GM19023 (cell line): ENCODE results near the gene OIP5.
"Not testable (repeated sequence)": the region's sequence is repeated elsewhere in the genome, so short reads cannot be mapped to it uniquely, and the experiment has no call there.

Source experiments
- ATAC-seq: cut with Tn5 transposase; IDR thresholded peaks from one replicate; pipeline ENCODE4 v1.9.1; 2021; ENCODE audit warnings: mild to moderate bottlenecking, moderate library complexity; ENCODE audit not compliant: unreplicated experiment

The OIP5 gene

GRCh38 chr15:41304149-41304770 lies 28.1 kb downstream of the OIP5 start:
- no peak for ATAC-seq

- ATAC-seq = no peak
Measured at GRCh38 chr15:41301587-41301986, 30.8 kb downstream of the OIP5 start.

- not testable (repeated sequence) for ATAC-seq
Measured at GRCh38 chr15:41301139-41301538, 31.3 kb downstream of the OIP5 start.

GRCh38 chr15:41292521-41292920 lies 39.9 kb downstream of the OIP5 start:
- no peak for ATAC-seq

- peak; percentile 75 for ATAC-seq
Measured at GRCh38 chr15:41291065-41291631, 41.2 kb downstream of the OIP5 start.

GRCh38 chr15:41289953-41290352 lies 42.4 kb downstream of the OIP5 start:
- no peak for ATAC-seq

GRCh38 chr15:41288464-41288863 lies 43.9 kb downstream of the OIP5 start:
- no peak for ATAC-seq

- ATAC-seq = no peak
Measured at GRCh38 chr15:41286665-41287333, 45.6 kb downstream of the OIP5 start.

- no peak for ATAC-seq
Measured at GRCh38 chr15:41285285-41285684, 47.1 kb downstream of the OIP5 start.

GRCh38 chr15:41284427-41285177 lies 47.8 kb downstream of the OIP5 start:
- ATAC-seq = no peak

GRCh38 chr15:41283653-41284426 lies 48.6 kb downstream of the OIP5 start:
- ATAC-seq = peak; percentile 99

- ATAC-seq = not testable (repeated sequence)
Measured at GRCh38 chr15:41282980-41283652, 49.3 kb downstream of the OIP5 start.

GRCh38 chr15:41282436-41282835 lies 50.0 kb downstream of the OIP5 start:
- not testable (repeated sequence) for ATAC-seq

- no peak for ATAC-seq
Measured at GRCh38 chr15:41281236-41281635, 51.2 kb downstream of the OIP5 start.

- ATAC-seq = no peak
Measured at GRCh38 chr15:41279535-41280283, 52.7 kb downstream of the OIP5 start.

GRCh38 chr15:41278319-41278718 lies 54.1 kb downstream of the OIP5 start:
- no peak for ATAC-seq

- ATAC-seq = no peak
Measured at GRCh38 chr15:41276831-41277230, 55.6 kb downstream of the OIP5 start.

GRCh38 chr15:41269887-41270286 lies 62.5 kb downstream of the OIP5 start:
- no peak for ATAC-seq

- ATAC-seq = no peak
Measured at GRCh38 chr15:41263891-41264351, 68.5 kb downstream of the OIP5 start.
